Measurements from ENCODE around the gene TBC1D17.

TBC1D17 gene

DNA sequence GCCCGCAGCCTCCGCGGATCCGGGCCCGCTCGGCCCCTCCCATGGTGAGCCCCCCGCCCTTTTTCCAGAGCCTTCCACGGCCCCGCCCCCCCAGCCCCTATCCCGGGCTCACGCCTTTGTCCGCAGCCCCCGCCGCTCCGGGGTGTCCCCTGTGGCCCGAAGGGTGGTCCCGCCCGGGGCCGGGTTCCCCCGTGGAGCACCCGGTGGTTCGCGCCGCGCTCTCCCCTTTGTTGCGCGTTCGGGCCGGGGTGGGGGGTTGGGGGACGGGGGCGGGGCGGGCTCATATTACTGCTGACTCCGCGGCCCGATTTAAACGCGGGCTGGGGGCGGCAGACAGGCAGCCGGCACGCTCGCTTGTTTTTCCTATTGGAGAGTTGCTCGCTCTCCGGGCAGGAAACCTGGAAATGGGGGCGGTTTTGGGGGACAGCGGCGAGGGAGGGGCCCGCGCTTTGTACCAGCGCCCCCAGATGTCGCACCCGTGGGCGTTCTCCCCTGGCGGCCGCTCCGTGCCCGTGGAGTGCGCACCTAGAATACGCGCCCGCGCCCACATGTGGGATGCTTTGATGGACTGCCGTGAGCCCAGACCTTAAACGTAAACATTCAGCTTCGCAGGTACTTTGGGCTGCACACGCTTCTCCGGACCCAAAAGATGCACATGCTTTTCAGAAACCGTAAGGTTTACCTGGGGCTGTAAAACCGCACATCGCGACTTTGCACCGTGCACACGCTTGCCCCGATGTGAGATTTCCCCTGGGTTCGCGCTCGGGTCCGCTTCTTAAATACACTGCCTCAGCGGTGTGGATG lies 25.8 kb upstream of the TBC1D17 start:
- 0 out of 2 replicates have a peak, but pooled peaks cover 3% of the 10 kb centered on the region for H4K20me1 ChIP-seq (ENCODE audit: low read depth, low read length)
- H3K36me3 ChIP-seq (ENCODE audit: low read length), result no peaks in the 10 kb centered on the region
- TF ChIP-seq, protein P1, sequence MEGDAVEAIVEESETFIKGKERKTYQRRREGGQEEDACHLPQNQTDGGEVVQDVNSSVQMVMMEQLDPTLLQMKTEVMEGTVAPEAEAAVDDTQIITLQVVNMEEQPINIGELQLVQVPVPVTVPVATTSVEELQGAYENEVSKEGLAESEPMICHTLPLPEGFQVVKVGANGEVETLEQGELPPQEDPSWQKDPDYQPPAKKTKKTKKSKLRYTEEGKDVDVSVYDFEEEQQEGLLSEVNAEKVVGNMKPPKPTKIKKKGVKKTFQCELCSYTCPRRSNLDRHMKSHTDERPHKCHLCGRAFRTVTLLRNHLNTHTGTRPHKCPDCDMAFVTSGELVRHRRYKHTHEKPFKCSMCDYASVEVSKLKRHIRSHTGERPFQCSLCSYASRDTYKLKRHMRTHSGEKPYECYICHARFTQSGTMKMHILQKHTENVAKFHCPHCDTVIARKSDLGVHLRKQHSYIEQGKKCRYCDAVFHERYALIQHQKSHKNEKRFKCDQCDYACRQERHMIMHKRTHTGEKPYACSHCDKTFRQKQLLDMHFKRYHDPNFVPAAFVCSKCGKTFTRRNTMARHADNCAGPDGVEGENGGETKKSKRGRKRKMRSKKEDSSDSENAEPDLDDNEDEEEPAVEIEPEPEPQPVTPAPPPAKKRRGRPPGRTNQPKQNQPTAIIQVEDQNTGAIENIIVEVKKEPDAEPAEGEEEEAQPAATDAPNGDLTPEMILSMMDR (IDR thresholded peaks at IDR 0.05; ENCODE audit: insufficient read depth, low read length, poor library complexity, severe bottlenecking), result no peak
- no peak for TF ChIP-seq EZH2phosphoT487 (conservative IDR thresholded peaks at IDR 0.05; ENCODE audit: low read length)
- peaks cover 15% of the 10 kb centered on the region for H3F3A ChIP-seq (ENCODE audit: insufficient read depth)
- H3K27ac ChIP-seq (ENCODE audit: low read depth, low read length), result peak overlapping the region; percentile 82; the same call in 1 of the 2 replicates
- no peak overlapping the region for H2AFZ ChIP-seq (ENCODE audit: low read depth, low read length, severe bottlenecking)
- peak overlapping the region; percentile 57 for H3K4me2 ChIP-seq (ENCODE audit: low read depth, low read length, poor library complexity, severe bottlenecking)
- H3K27me3 ChIP-seq (ENCODE audit: low read length), result no peaks in the 10 kb centered on the region
- H3K9ac ChIP-seq (ENCODE audit: low read length), result peak overlapping the region; percentile 48
- peaks cover 7% of the 10 kb centered on the region; the same call in 1 of the 2 replicates for H3K79me2 ChIP-seq (ENCODE audit: insufficient read depth, low read length)
- H3K9me3 ChIP-seq (ENCODE audit: insufficient read depth, low read length), result no peaks in the 10 kb centered on the region
- H3K4me3 ChIP-seq (ENCODE audit: insufficient read depth, low read length, poor library complexity, severe bottlenecking), result peak overlapping the region; percentile 45
- no peaks in the 10 kb centered on the region for H3K9me2 ChIP-seq (replicated peaks; ENCODE audit: insufficient read depth, low read length)

DNA sequence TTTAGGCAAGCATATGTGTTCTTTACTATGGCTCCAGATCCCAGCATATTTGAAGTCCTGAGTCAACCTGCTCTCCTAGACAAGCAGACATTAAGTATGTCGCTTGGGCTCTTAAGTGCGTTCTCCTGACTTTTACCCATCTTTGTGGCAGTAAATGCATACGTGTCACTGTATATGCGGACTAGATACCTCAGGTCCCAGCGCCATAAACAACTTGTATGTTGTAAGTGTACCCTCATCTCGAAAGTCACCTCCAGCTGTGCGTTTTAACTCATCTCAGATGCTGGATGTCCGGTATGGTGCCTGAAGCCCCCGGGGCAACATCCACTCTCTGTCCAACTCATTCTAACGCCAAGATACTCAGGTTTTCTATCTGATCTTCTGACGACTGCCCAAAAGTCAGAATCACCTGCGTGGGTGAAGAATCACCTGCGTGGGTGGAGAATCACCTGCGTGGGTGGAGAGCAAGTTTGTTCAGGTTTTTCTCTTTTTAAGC lies 24.8 kb upstream of the TBC1D17 start:
- H2AFZ ChIP-seq (ENCODE audit: low read depth, low read length, severe bottlenecking), result no peak overlapping the region
- H3K27ac ChIP-seq (ENCODE audit: low read depth, low read length), result no peak overlapping the region
- peak overlapping the region; percentile 57 for H3K4me2 ChIP-seq (ENCODE audit: low read depth, low read length, poor library complexity, severe bottlenecking)
- no peaks in the 10 kb centered on the region for H3K9me2 ChIP-seq (replicated peaks; ENCODE audit: insufficient read depth, low read length)
- H3K27me3 ChIP-seq (ENCODE audit: low read length), result no peaks in the 10 kb centered on the region
- H3F3A ChIP-seq (ENCODE audit: insufficient read depth), result peaks cover 15% of the 10 kb centered on the region
- H3K9me3 ChIP-seq (ENCODE audit: insufficient read depth, low read length), result no peaks in the 10 kb centered on the region
- H3K4me3 ChIP-seq (ENCODE audit: insufficient read depth, low read length, poor library complexity, severe bottlenecking), result no peak overlapping the region
- no peaks in the 10 kb centered on the region for H3K36me3 ChIP-seq (ENCODE audit: low read length)
- 0 out of 2 replicates have a peak, but pooled peaks cover 3% of the 10 kb centered on the region for H4K20me1 ChIP-seq (ENCODE audit: low read depth, low read length)
- TF ChIP-seq, protein P1 (IDR thresholded peaks at IDR 0.05; ENCODE audit: insufficient read depth, low read length, poor library complexity, severe bottlenecking), result no peak
- TF ChIP-seq EZH2phosphoT487 (conservative IDR thresholded peaks at IDR 0.05; ENCODE audit: low read length), result no peak
- peaks cover 7% of the 10 kb centered on the region; the same call in 1 of the 2 replicates for H3K79me2 ChIP-seq (ENCODE audit: insufficient read depth, low read length)
- peak overlapping the region; percentile 12; the same call in 1 of the 2 replicates for H3K9ac ChIP-seq (ENCODE audit: low read length)

DNA sequence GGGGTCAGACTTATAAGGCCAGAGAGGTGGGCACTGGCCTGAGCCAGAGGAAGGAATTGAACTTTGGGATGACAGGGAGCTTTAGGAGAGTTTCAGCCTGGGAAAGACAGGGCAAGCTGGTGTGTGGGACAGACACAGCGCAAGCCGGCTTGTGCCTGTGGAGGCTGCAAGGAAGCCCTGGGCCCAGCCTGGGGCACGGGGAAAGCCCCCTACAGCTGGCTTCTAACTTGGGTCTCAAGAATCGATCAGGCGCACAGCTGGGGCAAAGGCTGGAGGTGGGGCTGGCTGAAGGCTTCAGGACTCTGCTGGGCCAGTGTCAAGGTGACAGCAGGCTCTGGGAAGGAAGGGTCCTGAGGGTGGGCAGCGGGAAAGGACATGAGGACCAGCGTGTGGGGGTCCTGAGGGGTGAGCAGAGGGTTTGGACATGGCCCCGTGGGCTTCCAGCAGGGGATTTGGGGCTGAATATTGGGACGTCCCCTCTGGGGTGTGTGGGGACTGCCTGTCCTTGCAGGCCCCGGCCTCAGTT lies 23.6 kb upstream of the TBC1D17 start:
- H3K27ac ChIP-seq (ENCODE audit: low read depth, low read length), result no peak overlapping the region
- no peak overlapping the region for H3K4me2 ChIP-seq (ENCODE audit: low read depth, low read length, poor library complexity, severe bottlenecking)
- H3K36me3 ChIP-seq (ENCODE audit: low read length), result no peaks in the 10 kb centered on the region
- H3K9me2 ChIP-seq (replicated peaks; ENCODE audit: insufficient read depth, low read length), result no peaks in the 10 kb centered on the region
- H2AFZ ChIP-seq (ENCODE audit: low read depth, low read length, severe bottlenecking), result no peak overlapping the region
- H4K20me1 ChIP-seq (ENCODE audit: low read depth, low read length), result 0 out of 2 replicates have a peak, but pooled peaks cover 3% of the 10 kb centered on the region
- no peaks in the 10 kb centered on the region for H3K27me3 ChIP-seq (ENCODE audit: low read length)
- peaks cover 15% of the 10 kb centered on the region for H3F3A ChIP-seq (ENCODE audit: insufficient read depth)
- no peak overlapping the region for H3K4me3 ChIP-seq (ENCODE audit: insufficient read depth, low read length, poor library complexity, severe bottlenecking)
- TF ChIP-seq, protein P1 (IDR thresholded peaks at IDR 0.05; ENCODE audit: insufficient read depth, low read length, poor library complexity, severe bottlenecking), result no peak
- TF ChIP-seq EZH2phosphoT487 (conservative IDR thresholded peaks at IDR 0.05; ENCODE audit: low read length), result no peak
- H3K9ac ChIP-seq (ENCODE audit: low read length), result no peak overlapping the region
- H3K9me3 ChIP-seq (ENCODE audit: insufficient read depth, low read length), result no peaks in the 10 kb centered on the region
- peaks cover 7% of the 10 kb centered on the region; the same call in 1 of the 2 replicates for H3K79me2 ChIP-seq (ENCODE audit: insufficient read depth, low read length)

Data from SU-DHL-6 (cell line).